ENCODE measurements around the gene TOR1B.

TOR1B gene

DNA sequence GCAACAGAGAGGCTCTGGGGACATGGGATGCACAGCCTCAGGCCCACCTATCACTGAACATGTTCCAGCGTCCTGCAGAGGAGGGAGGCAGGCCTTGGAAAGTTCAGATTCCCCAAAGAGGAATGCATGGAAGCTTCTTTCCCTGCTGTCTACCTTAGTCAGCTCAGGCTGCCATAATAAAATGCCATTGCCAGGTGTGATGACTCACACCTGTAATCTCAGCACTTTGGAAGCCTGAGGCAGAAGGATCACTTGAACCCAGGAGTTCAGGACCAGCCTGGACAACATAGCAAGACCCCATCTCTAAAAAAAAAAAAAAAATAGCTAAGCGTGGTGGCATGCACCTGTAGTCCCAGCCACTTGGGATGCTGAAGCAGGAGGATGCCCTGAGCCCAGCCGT, 24.5 kb upstream of the TOR1B start:
- Histone ChIP-seq H3K4me3 (replicated peaks; ENCODE audit: insufficient read depth, low read length) (no peak overlapping the region), H3K27me3 (ENCODE audit: insufficient read depth, poor library complexity, severe bottlenecking) (no peaks in the 10 kb centered on the region), H3K27ac (replicated peaks) (no peak overlapping the region)
- no peak for DNase-seq (ENCODE audit: low read depth in 1 of 2, low spot score in 1 of 2)
- no peak for TF ChIP-seq SPI1 (IDR thresholded peaks at IDR 0.05; ENCODE audit: borderline replicate concordance, low read depth)
- TF ChIP-seq POLR2AphosphoS5 (IDR thresholded peaks at IDR 0.05; ENCODE audit: low read depth) = no peak
- TF ChIP-seq CTCF (IDR thresholded peaks at IDR 0.05; ENCODE audit: insufficient read depth, low read length) = no peak
- TF ChIP-seq, protein P1, sequence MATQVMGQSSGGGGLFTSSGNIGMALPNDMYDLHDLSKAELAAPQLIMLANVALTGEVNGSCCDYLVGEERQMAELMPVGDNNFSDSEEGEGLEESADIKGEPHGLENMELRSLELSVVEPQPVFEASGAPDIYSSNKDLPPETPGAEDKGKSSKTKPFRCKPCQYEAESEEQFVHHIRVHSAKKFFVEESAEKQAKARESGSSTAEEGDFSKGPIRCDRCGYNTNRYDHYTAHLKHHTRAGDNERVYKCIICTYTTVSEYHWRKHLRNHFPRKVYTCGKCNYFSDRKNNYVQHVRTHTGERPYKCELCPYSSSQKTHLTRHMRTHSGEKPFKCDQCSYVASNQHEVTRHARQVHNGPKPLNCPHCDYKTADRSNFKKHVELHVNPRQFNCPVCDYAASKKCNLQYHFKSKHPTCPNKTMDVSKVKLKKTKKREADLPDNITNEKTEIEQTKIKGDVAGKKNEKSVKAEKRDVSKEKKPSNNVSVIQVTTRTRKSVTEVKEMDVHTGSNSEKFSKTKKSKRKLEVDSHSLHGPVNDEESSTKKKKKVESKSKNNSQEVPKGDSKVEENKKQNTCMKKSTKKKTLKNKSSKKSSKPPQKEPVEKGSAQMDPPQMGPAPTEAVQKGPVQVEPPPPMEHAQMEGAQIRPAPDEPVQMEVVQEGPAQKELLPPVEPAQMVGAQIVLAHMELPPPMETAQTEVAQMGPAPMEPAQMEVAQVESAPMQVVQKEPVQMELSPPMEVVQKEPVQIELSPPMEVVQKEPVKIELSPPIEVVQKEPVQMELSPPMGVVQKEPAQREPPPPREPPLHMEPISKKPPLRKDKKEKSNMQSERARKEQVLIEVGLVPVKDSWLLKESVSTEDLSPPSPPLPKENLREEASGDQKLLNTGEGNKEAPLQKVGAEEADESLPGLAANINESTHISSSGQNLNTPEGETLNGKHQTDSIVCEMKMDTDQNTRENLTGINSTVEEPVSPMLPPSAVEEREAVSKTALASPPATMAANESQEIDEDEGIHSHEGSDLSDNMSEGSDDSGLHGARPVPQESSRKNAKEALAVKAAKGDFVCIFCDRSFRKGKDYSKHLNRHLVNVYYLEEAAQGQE (IDR thresholded peaks at IDR 0.05; ENCODE audit: insufficient replicate concordance, low read depth) = no peak

GRCh38 chr9:129779560-129780190, 23.3 kb upstream of the TOR1B start:
- no peak for TF ChIP-seq CTCF (IDR thresholded peaks at IDR 0.05; ENCODE audit: insufficient read depth, low read length)
- Histone ChIP-seq H3K27me3 (ENCODE audit: insufficient read depth, poor library complexity, severe bottlenecking) (no peaks in the 10 kb centered on the region), H3K27ac (replicated peaks) (no peak overlapping the region), H3K4me3 (replicated peaks; ENCODE audit: insufficient read depth, low read length) (no peak overlapping the region)
- DNase-seq (ENCODE audit: low read depth in 1 of 2, low spot score in 1 of 2) = no peak

DNA sequence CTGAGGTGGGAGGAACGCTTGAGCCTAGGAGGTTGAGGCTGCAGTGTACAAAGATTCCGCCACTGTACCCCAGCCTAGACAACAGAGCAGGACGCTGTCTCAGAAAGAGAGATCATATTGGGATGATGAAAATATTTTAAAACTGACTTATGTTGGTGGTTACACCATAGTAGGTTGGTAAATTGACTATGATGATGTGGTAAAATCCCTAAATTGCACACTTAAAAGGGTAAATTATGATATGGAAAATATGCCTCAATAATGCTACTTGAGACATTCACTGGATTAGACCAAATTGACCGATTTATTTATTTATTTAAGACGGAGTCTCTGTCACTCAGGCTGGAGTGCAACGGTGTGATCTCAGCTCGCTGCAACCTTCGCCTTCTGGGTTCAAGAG, 21.9 kb upstream of the TOR1B start:
- no peak for DNase-seq (ENCODE audit: low read depth in 1 of 2, low spot score in 1 of 2)
- H3K27ac ChIP-seq (replicated peaks) = no peak overlapping the region
- no peak overlapping the region for H3K4me3 ChIP-seq (replicated peaks; ENCODE audit: insufficient read depth, low read length)
- no peak for TF ChIP-seq SPI1 (IDR thresholded peaks at IDR 0.05; ENCODE audit: borderline replicate concordance, low read depth)
- TF ChIP-seq, protein P1 (IDR thresholded peaks at IDR 0.05; ENCODE audit: insufficient replicate concordance, low read depth) = no peak
- no peak for TF ChIP-seq GABPA (IDR thresholded peaks at IDR 0.05; ENCODE audit: low read depth)
- no peak for TF ChIP-seq POLR2AphosphoS5 (IDR thresholded peaks at IDR 0.05; ENCODE audit: low read depth)
- no peak for TF ChIP-seq CTCF (IDR thresholded peaks at IDR 0.05; ENCODE audit: insufficient read depth, low read length)
- H3K27me3 ChIP-seq (ENCODE audit: insufficient read depth, poor library complexity, severe bottlenecking) = no peaks in the 10 kb centered on the region

- TF ChIP-seq CTCF (IDR thresholded peaks at IDR 0.05; ENCODE audit: insufficient read depth, low read length) (no peak), SPI1 (IDR thresholded peaks at IDR 0.05; ENCODE audit: borderline replicate concordance, low read depth) (no peak), GABPA (IDR thresholded peaks at IDR 0.05; ENCODE audit: low read depth) (no peak), POLR2AphosphoS5 (IDR thresholded peaks at IDR 0.05; ENCODE audit: low read depth) (no peak)
- TF ChIP-seq, protein P1 (IDR thresholded peaks at IDR 0.05; ENCODE audit: insufficient replicate concordance, low read depth) = no peak
- no peak overlapping the region for H3K4me3 ChIP-seq (replicated peaks; ENCODE audit: insufficient read depth, low read length)
- H3K27me3 ChIP-seq (ENCODE audit: insufficient read depth, poor library complexity, severe bottlenecking) = no peaks in the 10 kb centered on the region
- no peak for DNase-seq (ENCODE audit: low read depth in 1 of 2, low spot score in 1 of 2)
- no peak overlapping the region for H3K27ac ChIP-seq (replicated peaks)
Observed at GRCh38 chr9:129781981-129782380, 21.0 kb upstream of the TOR1B start.

Measured in HL-60 (cell line).